ENCODE measurements around the gene MARCHF3.
"Not testable (repeated sequence)": the region's sequence is repeated elsewhere in the genome, so short reads cannot be mapped to it uniquely, and the experiment has no call there.

DNA sequence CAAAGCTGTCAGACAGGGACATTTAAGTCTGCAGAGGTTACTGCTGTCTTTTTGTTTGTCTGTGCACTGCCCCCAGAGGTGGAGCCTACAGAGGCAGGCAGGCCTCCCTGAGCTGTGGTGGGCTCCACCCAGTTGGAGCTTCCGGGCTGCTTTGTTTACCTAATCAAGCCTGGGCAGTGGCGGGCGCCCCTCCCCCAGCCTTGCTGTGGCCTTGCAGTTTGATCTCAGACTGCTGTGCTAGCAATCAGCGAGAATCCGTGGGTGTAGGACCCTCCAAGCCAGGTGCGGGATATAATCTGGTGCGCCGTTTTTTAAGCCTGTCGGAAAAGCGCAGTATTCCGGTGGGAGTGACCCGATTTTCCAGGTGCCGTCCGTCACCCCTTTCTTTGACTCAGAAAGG, 134.6 kb downstream of the MARCHF3 start:
- TF ChIP-seq POLR2A (IDR thresholded peaks at IDR 0.05), result not testable (repeated sequence)
- TF ChIP-seq, protein P1, sequence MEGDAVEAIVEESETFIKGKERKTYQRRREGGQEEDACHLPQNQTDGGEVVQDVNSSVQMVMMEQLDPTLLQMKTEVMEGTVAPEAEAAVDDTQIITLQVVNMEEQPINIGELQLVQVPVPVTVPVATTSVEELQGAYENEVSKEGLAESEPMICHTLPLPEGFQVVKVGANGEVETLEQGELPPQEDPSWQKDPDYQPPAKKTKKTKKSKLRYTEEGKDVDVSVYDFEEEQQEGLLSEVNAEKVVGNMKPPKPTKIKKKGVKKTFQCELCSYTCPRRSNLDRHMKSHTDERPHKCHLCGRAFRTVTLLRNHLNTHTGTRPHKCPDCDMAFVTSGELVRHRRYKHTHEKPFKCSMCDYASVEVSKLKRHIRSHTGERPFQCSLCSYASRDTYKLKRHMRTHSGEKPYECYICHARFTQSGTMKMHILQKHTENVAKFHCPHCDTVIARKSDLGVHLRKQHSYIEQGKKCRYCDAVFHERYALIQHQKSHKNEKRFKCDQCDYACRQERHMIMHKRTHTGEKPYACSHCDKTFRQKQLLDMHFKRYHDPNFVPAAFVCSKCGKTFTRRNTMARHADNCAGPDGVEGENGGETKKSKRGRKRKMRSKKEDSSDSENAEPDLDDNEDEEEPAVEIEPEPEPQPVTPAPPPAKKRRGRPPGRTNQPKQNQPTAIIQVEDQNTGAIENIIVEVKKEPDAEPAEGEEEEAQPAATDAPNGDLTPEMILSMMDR (IDR thresholded peaks at IDR 0.05), result not testable (repeated sequence)
